Activated CD4-positive, alpha-beta memory T cell treated with anti-CD3 and anti-CD28 coated beads for 36 hours (primary cell): ENCODE results near the gene BIRC6. TPM values are rescaled to one million over a fixed set of nuclear protein-coding genes. Genes with fewer than 3 reads are reported as not detected.

Experiments used
- CTCF ChIA-PET: fragments of 350-600 bp; sonication (Branson Sonifier 250); formaldehyde crosslinking; loops from one replicate; lab custom pipeline; 2021; ENCODE audit warnings: antibody characterized with exemption, inconsistent platforms; lab: Charles Lee
- POLR2A ChIA-PET: fragments of 350-600 bp; sonication (Branson Sonifier 250); formaldehyde crosslinking; loops from one replicate; lab custom pipeline; 2021; ENCODE audit warnings: antibody characterized with exemption; lab: Charles Lee
- DNase-seq: peaks from one replicate; pipeline ENCODE4 v3.0.0-alpha.2; 2020
- H3K27ac Mint-ChIP-seq: one replicate; pipeline ENCODE4 v1.8.0; 2021; ENCODE audit warnings: mixed read lengths
- H3K27me3 Mint-ChIP-seq: one replicate; pipeline ENCODE4 v1.8.0; 2021; ENCODE audit warnings: mixed read lengths
- H3K36me3 Mint-ChIP-seq: one replicate; pipeline ENCODE4 v1.8.0; 2021; ENCODE audit warnings: mixed read lengths
- H3K4me1 Mint-ChIP-seq: one replicate; pipeline ENCODE4 v1.8.0; 2021; ENCODE audit warnings: low read depth, mixed read lengths
- H3K4me3 Mint-ChIP-seq: one replicate; pipeline ENCODE4 v1.8.0; 2021; ENCODE audit warnings: mild to moderate bottlenecking, mixed read lengths
- H3K9me3 Mint-ChIP-seq: one replicate; pipeline ENCODE4 v1.8.0; 2021; ENCODE audit warnings: mixed read lengths
- intact Hi-C: fragments of 100-400 bp; cut with micrococcal nuclease; formaldehyde crosslinking; loops from one replicate; pipeline ENCODE4 v1.15.1; 2023
- total RNA-seq, 2 experiments: library from RNA; stranded (reverse); gene quantifications; one replicate each; pipeline ENCODE4 v1.2.3, GENCODE V29; 2021

BIRC6 gene
- total RNA-seq, 2 experiments from 2014 or later, result 58.2 to 62.4 TPM

DNA sequence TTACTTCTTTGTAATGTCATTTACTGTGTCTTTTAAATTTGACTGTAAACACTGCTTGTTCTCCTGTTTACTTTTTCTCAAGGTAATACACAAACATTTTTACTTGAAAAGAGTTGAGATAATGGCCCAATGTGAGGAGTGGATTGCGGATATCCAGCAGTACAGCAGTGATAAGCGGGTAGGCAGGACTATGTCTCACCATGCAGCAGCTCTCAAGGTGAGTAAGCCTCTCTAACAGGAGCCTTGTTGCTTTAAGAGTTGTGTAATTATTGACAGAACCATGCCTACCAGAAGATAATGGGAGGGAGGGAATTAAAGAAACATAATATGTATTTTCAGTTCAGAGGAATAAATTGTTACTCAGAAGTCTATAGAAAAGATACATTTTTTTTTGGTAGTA is 254.5 kb downstream of the BIRC6 start:
- intact Hi-C loops, result no loop called here
- no peak for DNase-seq
- no peaks in the 10 kb centered on the region for H3K27me3 Mint-ChIP-seq
- ChIA-PET CTCF (no interaction called here), POLR2A (no interaction called here)
- H3K4me3 Mint-ChIP-seq, result no peak overlapping the region
- peaks cover 33% of the 10 kb centered on the region for H3K36me3 Mint-ChIP-seq
- H3K4me1 Mint-ChIP-seq, result no peaks in the 10 kb centered on the region
- no peak overlapping the region for H3K27ac Mint-ChIP-seq
- H3K9me3 Mint-ChIP-seq, result no peaks in the 10 kb centered on the region

DNA sequence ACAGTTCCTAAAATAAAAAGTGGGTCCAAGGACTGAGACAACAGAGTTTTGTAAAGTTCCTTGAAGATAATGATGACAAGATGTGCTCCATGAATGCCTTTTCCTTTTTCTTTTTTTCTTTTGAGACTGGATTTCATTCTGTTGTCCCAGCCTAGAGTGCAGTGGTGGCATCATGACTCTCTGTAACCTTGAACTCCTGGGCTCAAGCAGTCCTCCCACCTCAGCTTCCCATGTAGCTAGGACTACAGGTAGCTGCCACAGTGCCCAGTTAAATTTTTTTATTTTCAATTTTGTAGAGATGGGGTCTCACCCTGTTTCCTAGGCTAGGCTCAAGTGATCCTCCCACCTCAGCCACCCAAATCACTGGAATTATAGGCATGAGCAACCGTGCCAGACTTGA is 254.9 kb downstream of the BIRC6 start:
- DNase-seq, result no peak
- CTCF ChIA-PET, result no interaction called here
- POLR2A ChIA-PET, result no interaction called here
- Mint-ChIP-seq H3K27me3 (no peaks in the 10 kb centered on the region), H3K9me3 (no peaks in the 10 kb centered on the region), H3K4me3 (no peak overlapping the region), H3K4me1 (no peaks in the 10 kb centered on the region), H3K27ac (no peak overlapping the region), H3K36me3 (peaks cover 33% of the 10 kb centered on the region)
- intact Hi-C loops, result no loop called here

GRCh38 chr2:32614084-32614483 is 257.3 kb downstream of the BIRC6 start:
- ChIA-PET POLR2A (no interaction called here), CTCF (no interaction called here)
- Mint-ChIP-seq H3K9me3 (no peaks in the 10 kb centered on the region), H3K4me3 (no peak overlapping the region), H3K36me3 (peaks cover 33% of the 10 kb centered on the region), H3K4me1 (no peaks in the 10 kb centered on the region), H3K27me3 (no peaks in the 10 kb centered on the region), H3K27ac (no peak overlapping the region)
- DNase-seq, result no peak
- intact Hi-C loops, result no loop called here

GRCh38 chr2:32617599-32618189 is 260.9 kb downstream of the BIRC6 start:
- POLR2A ChIA-PET, result no interaction called here
- DNase-seq, result no peak

DNA sequence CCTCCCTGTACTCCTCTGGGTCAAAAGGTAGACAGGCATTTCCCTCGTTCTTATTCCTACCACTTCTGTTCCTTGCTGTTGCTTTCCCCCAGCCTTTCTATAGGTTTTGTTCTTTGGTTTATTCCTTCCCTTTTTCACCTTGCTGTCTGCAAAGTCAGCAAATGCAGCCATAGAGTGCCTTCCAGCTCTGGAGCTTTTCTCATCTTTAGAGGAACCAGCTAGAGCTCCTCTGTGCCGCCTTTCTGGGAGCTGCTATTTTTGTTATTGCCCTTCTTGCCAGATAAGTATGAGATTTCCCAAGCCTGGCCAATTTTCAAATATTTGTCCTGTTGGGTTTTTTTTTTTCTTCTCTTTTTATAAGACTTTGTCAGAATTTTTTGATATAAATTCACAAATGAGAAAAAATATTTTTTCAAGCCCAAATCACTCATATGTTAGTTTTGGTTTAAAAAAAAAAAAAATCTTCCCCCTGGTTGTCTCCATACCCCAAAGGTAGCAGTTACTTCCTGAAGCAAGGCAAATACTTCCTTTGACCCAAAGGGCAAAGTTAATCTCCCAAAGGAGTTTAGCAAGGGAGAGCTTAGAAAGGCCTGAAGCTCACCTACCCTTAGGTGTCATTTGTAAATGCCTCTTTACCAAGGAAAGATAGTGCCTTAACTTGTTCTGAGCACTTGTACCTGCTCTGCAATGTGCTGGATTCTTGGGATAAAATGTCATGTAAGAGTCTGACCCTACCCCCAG is 265.9 kb downstream of the BIRC6 start:
- Mint-ChIP-seq H3K36me3 (peaks cover 7% of the 10 kb centered on the region), H3K27ac (no peak overlapping the region), H3K27me3 (no peaks in the 10 kb centered on the region), H3K4me3 (no peak overlapping the region), H3K4me1 (peaks cover 6% of the 10 kb centered on the region), H3K9me3 (no peaks in the 10 kb centered on the region)
- CTCF ChIA-PET, result no interaction called here
- POLR2A ChIA-PET, result no interaction called here
- intact Hi-C loops, result no loop called here
- DNase-seq, result no peak

More at GRCh38 chr2:32617599-32618189, 260.9 kb downstream of the BIRC6 start:
- no peaks in the 10 kb centered on the region for H3K27me3 Mint-ChIP-seq
- CTCF ChIA-PET, result interaction anchor here (1.1 kb wide), 1 partner anchor 13 kb away, joined by 3 read pairs; no protein-coding TSS in a partner anchor
- H3K9me3 Mint-ChIP-seq, result no peaks in the 10 kb centered on the region
- H3K4me3 Mint-ChIP-seq, result no peak overlapping the region
- H3K36me3 Mint-ChIP-seq, result peaks cover 28% of the 10 kb centered on the region
- intact Hi-C loops, result no loop called here
- no peaks in the 10 kb centered on the region for H3K4me1 Mint-ChIP-seq
- no peak overlapping the region for H3K27ac Mint-ChIP-seq

GRCh38 chr2:32623311-32623706 is 266.5 kb downstream of the BIRC6 start:
- H3K27ac Mint-ChIP-seq, result no peak overlapping the region
- no peak overlapping the region for H3K4me3 Mint-ChIP-seq
- DNase-seq, result no peak
- ChIA-PET POLR2A (no interaction called here), CTCF (no interaction called here)
- no peaks in the 10 kb centered on the region for H3K27me3 Mint-ChIP-seq
- H3K9me3 Mint-ChIP-seq, result no peaks in the 10 kb centered on the region
- intact Hi-C loops, result no loop called here
- peaks cover 5% of the 10 kb centered on the region for H3K36me3 Mint-ChIP-seq
- peaks cover 7% of the 10 kb centered on the region for H3K4me1 Mint-ChIP-seq

DNA sequence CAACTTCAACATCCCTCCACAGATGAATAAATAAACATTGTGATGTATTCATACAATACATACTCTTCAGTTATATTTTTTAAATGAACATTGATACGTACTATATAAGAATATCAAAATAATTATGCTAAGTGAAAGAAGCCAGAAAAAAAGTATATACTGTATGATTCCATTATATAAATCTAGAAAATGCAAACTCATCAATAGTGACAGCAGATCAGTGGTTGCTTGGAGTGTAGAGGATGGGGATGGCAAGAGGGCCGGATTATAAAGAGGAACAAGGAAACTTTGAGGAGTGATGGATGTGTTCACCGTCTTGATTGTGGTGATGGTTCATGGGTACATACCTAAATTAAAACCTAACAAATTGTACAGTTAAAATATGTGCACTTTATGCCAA is 268.0 kb downstream of the BIRC6 start:
- ChIA-PET POLR2A (no interaction called here), CTCF (no interaction called here)
- no peak for DNase-seq
- intact Hi-C loops, result loop anchor here (5.0 kb wide), 2 partner anchors 68 to 972 kb away; partner anchors contain the start of gene FAM98A
- peaks cover 17% of the 10 kb centered on the region for H3K4me1 Mint-ChIP-seq
- H3K4me3 Mint-ChIP-seq, result no peak overlapping the region
- H3K27ac Mint-ChIP-seq, result no peak overlapping the region
- no peaks in the 10 kb centered on the region for H3K27me3 Mint-ChIP-seq
- peaks cover 6% of the 10 kb centered on the region for H3K36me3 Mint-ChIP-seq
- no peaks in the 10 kb centered on the region for H3K9me3 Mint-ChIP-seq

DNA sequence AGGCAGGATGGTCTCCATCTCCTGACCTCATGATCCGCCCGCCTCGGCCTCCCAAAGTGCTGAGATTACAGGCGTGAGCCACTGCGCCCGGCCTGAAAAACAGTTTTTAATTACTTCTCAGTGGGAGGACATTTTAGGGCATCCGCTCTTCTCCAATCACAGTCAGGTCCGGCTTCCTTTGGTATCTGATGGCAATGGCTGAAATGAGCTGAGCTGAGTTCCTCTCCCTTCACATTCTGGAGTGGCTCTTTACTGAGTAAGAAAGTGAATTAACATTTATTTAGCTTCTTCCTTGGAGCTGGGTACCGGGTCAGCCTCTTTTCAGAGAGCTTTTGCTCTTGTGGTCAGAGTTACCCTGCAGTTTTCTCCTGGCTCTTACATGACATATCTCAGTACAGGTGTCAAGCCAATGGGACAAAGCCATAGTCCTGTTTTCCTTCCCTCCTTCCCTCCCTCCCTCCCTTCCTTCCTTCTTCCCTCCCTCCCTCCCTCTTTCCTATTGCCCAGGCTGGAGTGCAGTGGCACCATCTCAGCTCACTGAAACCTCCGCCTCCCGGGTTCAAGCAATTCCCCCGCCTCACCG is 269.9 kb downstream of the BIRC6 start:
- DNase-seq, result no peak
- POLR2A ChIA-PET, result no interaction called here
- Mint-ChIP-seq H3K36me3 (peaks cover 9% of the 10 kb centered on the region), H3K4me3 (peak overlapping the region; percentile 87), H3K27ac (no peak overlapping the region), H3K9me3 (no peaks in the 10 kb centered on the region), H3K27me3 (no peaks in the 10 kb centered on the region), H3K4me1 (peaks cover 24% of the 10 kb centered on the region)
- CTCF ChIA-PET, result no interaction called here
- intact Hi-C loops, result loop anchor here (1.0 to 5.0 kb wide), 5 partner anchors 34 to 971 kb away; partner anchors contain the start of genes BIRC6, FAM98A and SPAST

DNA sequence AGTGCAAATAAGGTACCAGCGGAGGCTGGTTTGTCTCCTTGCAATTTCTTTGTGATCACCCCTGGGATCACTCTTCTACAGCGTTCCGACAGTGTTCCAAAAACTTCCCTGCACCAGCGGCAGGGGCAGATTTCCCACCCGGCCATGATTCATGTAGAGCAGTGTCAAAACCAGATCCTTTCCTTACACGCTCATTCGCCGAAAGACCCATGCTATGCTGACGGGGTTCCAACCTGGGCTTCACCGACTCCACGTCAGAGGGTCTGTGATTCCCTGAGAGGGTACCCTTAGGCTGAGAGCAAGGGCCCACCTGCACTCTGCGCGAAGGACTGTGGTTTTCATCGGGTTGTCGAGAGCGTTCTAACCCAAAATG is 270.6 kb downstream of the BIRC6 start:
- Mint-ChIP-seq H3K36me3 (peaks cover 8% of the 10 kb centered on the region), H3K27ac (peak overlapping the region; percentile 84), H3K4me1 (peaks cover 28% of the 10 kb centered on the region), H3K9me3 (no peaks in the 10 kb centered on the region), H3K4me3 (peak overlapping the region; percentile 87), H3K27me3 (no peaks in the 10 kb centered on the region)
- POLR2A ChIA-PET, result interaction anchor here (0.6 to 1.0 kb wide), 3 partner anchors 10 to 972 kb away, joined by 3 read pairs; partner anchors contain the start of genes FAM98A and YIPF4
- CTCF ChIA-PET, result interaction anchor here (1.0 kb wide), 1 partner anchor 73 kb away, joined by 3 read pairs; no protein-coding TSS in a partner anchor
- intact Hi-C loops, result loop anchor here (1.0 to 5.0 kb wide), 5 partner anchors 35 to 970 kb away; partner anchors contain the start of genes BIRC6, FAM98A and SPAST
- DNase-seq, result peak; percentile 68

DNA sequence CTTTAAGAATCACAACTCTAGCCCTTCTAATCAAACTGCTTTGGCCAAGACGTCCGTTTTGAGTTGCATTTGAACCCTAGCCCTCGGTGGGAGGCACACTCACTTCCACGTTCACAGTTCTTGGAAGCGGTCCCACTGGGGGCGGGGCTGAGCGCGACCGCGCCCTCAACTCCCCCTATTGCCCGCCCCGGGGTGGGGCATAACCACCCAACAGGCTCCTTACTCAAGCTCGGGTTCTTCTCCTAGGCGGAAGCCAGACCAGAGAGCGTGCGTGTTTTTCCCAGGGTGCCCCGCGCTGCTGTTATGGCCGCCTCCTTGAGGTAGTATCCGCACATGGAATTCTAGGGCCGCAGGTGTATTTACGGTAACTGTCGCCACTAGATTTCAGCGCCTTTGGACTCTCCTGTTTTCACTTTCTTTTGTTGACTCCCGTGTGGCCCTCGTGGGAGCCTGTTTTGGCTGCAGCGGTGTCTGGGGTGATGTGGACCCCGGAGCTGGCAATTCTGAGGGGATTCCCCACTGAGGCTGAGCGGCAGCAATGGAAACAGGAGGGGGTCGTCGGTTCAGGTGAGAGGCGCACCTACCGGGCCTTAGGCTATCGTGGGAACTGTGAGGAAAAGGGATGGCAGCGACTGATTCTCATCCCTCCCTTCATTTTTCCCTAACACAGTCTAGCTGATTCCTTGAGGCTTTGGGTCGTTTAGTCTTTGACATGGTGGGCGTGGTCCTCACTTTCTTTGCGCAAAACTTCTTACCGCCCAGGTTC is 271.2 kb downstream of the BIRC6 start, which contains the start of gene TTC27:
TSS of gene TTC27 (plus strand) at position 237 of the 766 bp plus-strand sequence. CDS start at position 480, 243 bp downstream.
- no peaks in the 10 kb centered on the region for H3K27me3 Mint-ChIP-seq
- peak; percentile 97 for DNase-seq
- H3K36me3 Mint-ChIP-seq, result peaks cover 10% of the 10 kb centered on the region
- CTCF ChIA-PET, result interaction anchor here (1.0 kb wide), 1 partner anchor 73 kb away, joined by 3 read pairs; no protein-coding TSS in a partner anchor
- POLR2A ChIA-PET, result interaction anchor here (0.6 to 1.0 kb wide), 4 partner anchors 11 to 971 kb away, joined by 3 read pairs; partner anchors contain the start of genes FAM98A and YIPF4
- H3K27ac Mint-ChIP-seq, result peak within 1 kb of the TSS; percentile 84
- H3K4me1 Mint-ChIP-seq, result peaks cover 29% of the 10 kb centered on the region
- intact Hi-C loops, result loop anchor here (1.0 to 5.0 kb wide), 6 partner anchors 36 to 969 kb away; partner anchors contain the start of genes BIRC6, FAM98A, SPAST and YIPF4
- no peaks in the 10 kb centered on the region for H3K9me3 Mint-ChIP-seq
- H3K4me3 Mint-ChIP-seq, result peak within 1 kb of the TSS; percentile 87

GRCh38 chr2:32632089-32632488 is 275.3 kb downstream of the BIRC6 start:
- peak; percentile 54 for DNase-seq
- ChIA-PET CTCF (no interaction called here), POLR2A (no interaction called here)
- no peaks in the 10 kb centered on the region for H3K9me3 Mint-ChIP-seq
- H3K4me1 Mint-ChIP-seq, result peaks cover 29% of the 10 kb centered on the region
- H3K27me3 Mint-ChIP-seq, result no peaks in the 10 kb centered on the region
- peak overlapping the region; percentile 18 for H3K27ac Mint-ChIP-seq
- peaks cover 15% of the 10 kb centered on the region for H3K36me3 Mint-ChIP-seq
- intact Hi-C loops, result no loop called here
- H3K4me3 Mint-ChIP-seq, result no peak overlapping the region
